ENCODE measurements around the gene BSND. TPM values are rescaled to one million over a fixed set of nuclear protein-coding genes. Genes with fewer than 3 reads are reported as not detected.

Gene BSND
- total RNA-seq, 4 donors from 2014 or later = not detected

- ATAC-seq = no peak
- Histone ChIP-seq H3K9me3 (no peaks in the 10 kb centered on the region), H3K4me1 (no peaks in the 10 kb centered on the region), H3K4me3 (no peak overlapping the region), H3K27me3 (no peaks in the 10 kb centered on the region), H3K27ac (no peak overlapping the region), H3K36me3 (no peaks in the 10 kb centered on the region)
- TF ChIP-seq EP300 (IDR thresholded peaks at IDR 0.05) (no peak), POLR2AphosphoS5 (IDR thresholded peaks at IDR 0.05) (no peak), POLR2A (IDR thresholded peaks at IDR 0.05) (no peak), CTCF (IDR thresholded peaks at IDR 0.05) (no peak)
- 68 to 76% methylated on average over 3 to 9 of the region's 9 CpGs for WGBS, 2 donors (ENCODE audit: low coverage in 1 of 2)
Measured at GRCh38 chr1:55051621-55052020, 52.9 kb downstream of the BSND start.

- Histone ChIP-seq H3K4me1 (no peaks in the 10 kb centered on the region), H3K27me3 (no peaks in the 10 kb centered on the region), H3K4me3 (no peak overlapping the region), H3K36me3 (no peaks in the 10 kb centered on the region), H3K9me3 (no peaks in the 10 kb centered on the region), H3K27ac (no peak overlapping the region)
- no peak for TF ChIP-seq POLR2A (IDR thresholded peaks at IDR 0.05)
- TF ChIP-seq EP300 (IDR thresholded peaks at IDR 0.05) = no peak
- TF ChIP-seq CTCF (IDR thresholded peaks at IDR 0.05) = no peak
- no peak for TF ChIP-seq POLR2AphosphoS5 (IDR thresholded peaks at IDR 0.05)
- 81 to 83% methylated on average over 1 to 10 of the region's 29 CpGs for WGBS, 2 donors (ENCODE audit: low coverage in 1 of 2)
- no peak for ATAC-seq
Measured at GRCh38 chr1:55052221-55053142, 53.7 kb downstream of the BSND start.

GRCh38 chr1:55053265-55053954 lies 54.7 kb downstream of the BSND start:
- TF ChIP-seq EP300 (IDR thresholded peaks at IDR 0.05) (no peak), CTCF (IDR thresholded peaks at IDR 0.05) (no peak), POLR2AphosphoS5 (IDR thresholded peaks at IDR 0.05) (no peak), POLR2A (IDR thresholded peaks at IDR 0.05) (no peak)

GRCh38 chr1:55054396-55054795 lies 55.7 kb downstream of the BSND start:
- Histone ChIP-seq H3K27me3 (no peaks in the 10 kb centered on the region), H3K9me3 (no peaks in the 10 kb centered on the region), H3K4me1 (no peaks in the 10 kb centered on the region), H3K4me3 (no peak overlapping the region), H3K36me3 (no peaks in the 10 kb centered on the region), H3K27ac (no peak overlapping the region)
- ATAC-seq = no peak
- 80 to 100% methylated on average over 1 of the region's 5 CpGs for WGBS, 2 donors (ENCODE audit: low coverage in 1 of 2)
- TF ChIP-seq POLR2A (IDR thresholded peaks at IDR 0.05) = no peak
- TF ChIP-seq EP300 (IDR thresholded peaks at IDR 0.05) = no peak
- no peak for TF ChIP-seq CTCF (IDR thresholded peaks at IDR 0.05)
- no peak for TF ChIP-seq POLR2AphosphoS5 (IDR thresholded peaks at IDR 0.05)

More at GRCh38 chr1:55053265-55053954, 54.7 kb downstream of the BSND start:
- ATAC-seq = peak; percentile 30
- Histone ChIP-seq H3K36me3 (no peaks in the 10 kb centered on the region), H3K4me3 (no peak overlapping the region), H3K27me3 (no peaks in the 10 kb centered on the region), H3K4me1 (no peaks in the 10 kb centered on the region), H3K9me3 (no peaks in the 10 kb centered on the region), H3K27ac (no peak overlapping the region)
- WGBS, 2 donors (ENCODE audit: low coverage in 1 of 2) = 100% methylated on average over 1 to 2 of the region's 7 CpGs
